HepG2 (cell line): ENCODE data around the gene NOL4L. TPM values are rescaled to one million over a fixed set of nuclear protein-coding genes. Genes with fewer than 3 reads are reported as not detected.

Experiments
- CHD4 ChIP-seq: fragments of 200-600 bp; sonication (generic); IDR thresholded peaks from 2 replicates; pipeline ENCODE4 v1.7.0; 2017; ENCODE audit warnings: mild to moderate bottlenecking, low read length, borderline replicate concordance
- ISL2 ChIP-seq: sonication (generic); formaldehyde crosslinking; IDR thresholded peaks from 2 replicates; pipeline ENCODE4 v1.5.0; 2020; ENCODE audit warnings: missing genetic modification reagents
- MBNL3 ChIP-seq: fragments of 250-450 bp; sonication (Bioruptor Pico); conservative IDR thresholded peaks from 2 replicates; pipeline ENCODE4 v1.8.0; 2022; ENCODE audit warnings: mild to moderate bottlenecking, inconsistent platforms
- NRL ChIP-seq: sonication (generic); formaldehyde crosslinking; IDR thresholded peaks from 2 replicates; pipeline ENCODE4 v1.5.0; 2020; ENCODE audit warnings: missing genetic modification reagents, mild to moderate bottlenecking, moderate library complexity, borderline replicate concordance
- PPARG ChIP-seq: conservative IDR thresholded peaks from 2 replicates; pipeline ENCODE4 v1.6.1; 2016; ENCODE audit warnings: missing biosample characterization, missing genetic modification reagents
- WIZ ChIP-seq: sonication (generic); formaldehyde crosslinking; IDR thresholded peaks from 2 replicates; pipeline ENCODE4 v1.5.1; 2020; ENCODE audit warnings: mild to moderate bottlenecking, missing genetic modification reagents
- ZNF333 ChIP-seq: sonication (generic); formaldehyde crosslinking; IDR thresholded peaks from 2 replicates; pipeline ENCODE4 v1.4.0; 2020; ENCODE audit warnings: mild to moderate bottlenecking, missing genetic modification reagents, borderline replicate concordance
- ZNF569 ChIP-seq: sonication (generic); formaldehyde crosslinking; IDR thresholded peaks from 2 replicates; pipeline ENCODE4 v1.5.0; 2020; ENCODE audit warnings: mild to moderate bottlenecking, missing genetic modification reagents, moderate library complexity, borderline replicate concordance
- ZNF709 ChIP-seq: sonication (generic); formaldehyde crosslinking; IDR thresholded peaks from 2 replicates; pipeline ENCODE4 v1.5.0; 2020; ENCODE audit warnings: mild to moderate bottlenecking, missing genetic modification reagents
- ZSCAN21 ChIP-seq: sonication (generic); formaldehyde crosslinking; IDR thresholded peaks from 2 replicates; pipeline ENCODE4 v1.8.0; 2022; ENCODE audit warnings: mild to moderate bottlenecking, missing genetic modification reagents, moderate library complexity, borderline replicate concordance
- polyA plus RNA-seq, 8 experiments: library from polyadenylated mRNA; depleted of rRNA in 3 of 8; stranded (reverse) in 7 of 8; unstranded in 1 of 8; fragments of >200 nt; fragmentation: Illumina TruSeq in 4 of 8; extraction: Trizol in 4 of 8; gene quantifications; 2 replicates each; pipeline versions ENCODE4 v1.2.1 to v1.2.3, GENCODE V29; 2011 to 2016; ENCODE audit warnings: low read depth in 4 of 8, missing spikeins in 1 of 8, mixed read lengths in 1 of 8; ENCODE audit not compliant: insufficient read depth in 1 of 8
- total RNA-seq, 5 experiments: library from RNA; depleted of rRNA; stranded (reverse); fragments of >200 nt; fragmentation: Illumina TruSeq; extraction: Trizol; gene quantifications; 2 replicates each; pipeline ENCODE4 v1.2.3, GENCODE V29; 2016; ENCODE audit warnings: low read depth in 1 of 5
- TF ChIP-seq, protein P1 (sequence below): sonication (generic); formaldehyde crosslinking; conservative IDR thresholded peaks from 2 replicates; pipeline ENCODE4 v1.8.1; 2023; ENCODE audit warnings: missing genetic modification reagents
- TF ChIP-seq, protein P2 (sequence below): sonication (generic); formaldehyde crosslinking; IDR thresholded peaks from 2 replicates; pipeline ENCODE4 v1.5.1; 2020; ENCODE audit warnings: mild to moderate bottlenecking, missing genetic modification reagents, moderate library complexity
- TF ChIP-seq, protein P3 (sequence below): sonication (generic); formaldehyde crosslinking; IDR thresholded peaks from 2 replicates; pipeline ENCODE4 v1.4.0; 2020; ENCODE audit warnings: missing genetic modification reagents, mild to moderate bottlenecking, borderline replicate concordance
- TF ChIP-seq, protein P4 (sequence below), 2 experiments: sonication (generic) in 1 of 2; formaldehyde crosslinking in 1 of 2; IDR thresholded peaks; 2 replicates each; pipeline versions ENCODE4 v1.4.0 to v1.6.1; 2018 to 2020; ENCODE audit warnings: missing genetic modification reagents in 2 of 2, borderline replicate concordance in 1 of 2, low read depth in 1 of 2, mild to moderate bottlenecking in 1 of 2, missing biosample characterization in 1 of 2

NOL4L gene
- total and polyA plus RNA-seq, 2 of the 13 experiments (the other 11 are each of a cell fraction or from before 2014, with no cell fraction given) = 16.6 to 35.4 TPM

DNA sequence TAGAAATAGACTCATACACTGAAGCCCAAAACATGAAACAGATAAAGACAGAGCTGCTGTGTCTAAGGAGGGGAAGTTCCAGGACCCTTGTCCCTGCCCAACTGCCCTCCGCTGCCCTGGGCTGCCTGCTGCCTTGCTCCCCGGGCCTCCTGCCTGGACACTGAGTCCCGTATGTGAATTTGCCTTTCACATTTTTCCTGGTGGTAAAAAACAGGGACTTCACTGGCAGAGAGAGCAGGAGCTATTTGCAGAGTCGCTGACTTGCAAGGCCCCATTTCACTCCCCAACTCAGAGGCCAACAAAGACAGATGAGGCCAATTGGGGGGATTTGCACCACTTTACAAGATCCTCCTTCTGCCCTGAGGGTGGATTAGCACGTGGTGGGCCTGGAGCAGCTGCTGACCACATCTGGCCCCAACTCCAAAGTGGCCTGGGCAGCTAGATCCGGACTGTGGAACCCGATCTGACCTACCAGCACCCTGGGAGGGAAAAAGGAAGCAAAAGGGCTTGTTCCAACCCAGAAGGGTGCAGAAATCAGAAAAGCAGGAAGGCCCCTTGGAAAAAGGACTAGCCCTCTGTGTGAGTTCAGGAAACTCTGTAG is 61.4 kb downstream of the NOL4L start (continued):
- TF ChIP-seq PPARG (CRISPR knock-in tag) (no peak), ZSCAN21 (CRISPR knock-in tag) (peak; percentile 63; the same call in 1 of the 2 replicates), ZNF569 (0 out of 2 replicates have a peak, but pooled peaks have one; percentile 6), MBNL3 (CRISPR knock-in tag) (no peak), ZNF709 (CRISPR knock-in tag) (no peak), WIZ (CRISPR knock-in tag) (no peak), ISL2 (CRISPR knock-in tag) (no peak), NRL (CRISPR knock-in tag) (peak; percentile 73; the same call in 1 of the 2 replicates), CHD4 (no peak), ZNF333 (CRISPR knock-in tag) (0 out of 2 replicates have a peak, but pooled peaks have one; percentile 10)
- TF ChIP-seq, protein P1, sequence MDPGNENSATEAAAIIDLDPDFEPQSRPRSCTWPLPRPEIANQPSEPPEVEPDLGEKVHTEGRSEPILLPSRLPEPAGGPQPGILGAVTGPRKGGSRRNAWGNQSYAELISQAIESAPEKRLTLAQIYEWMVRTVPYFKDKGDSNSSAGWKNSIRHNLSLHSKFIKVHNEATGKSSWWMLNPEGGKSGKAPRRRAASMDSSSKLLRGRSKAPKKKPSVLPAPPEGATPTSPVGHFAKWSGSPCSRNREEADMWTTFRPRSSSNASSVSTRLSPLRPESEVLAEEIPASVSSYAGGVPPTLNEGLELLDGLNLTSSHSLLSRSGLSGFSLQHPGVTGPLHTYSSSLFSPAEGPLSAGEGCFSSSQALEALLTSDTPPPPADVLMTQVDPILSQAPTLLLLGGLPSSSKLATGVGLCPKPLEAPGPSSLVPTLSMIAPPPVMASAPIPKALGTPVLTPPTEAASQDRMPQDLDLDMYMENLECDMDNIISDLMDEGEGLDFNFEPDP (CRISPR knock-in tag) = 0 out of 2 replicates have a peak, but pooled peaks have one; percentile 87
- TF ChIP-seq, protein P2, sequence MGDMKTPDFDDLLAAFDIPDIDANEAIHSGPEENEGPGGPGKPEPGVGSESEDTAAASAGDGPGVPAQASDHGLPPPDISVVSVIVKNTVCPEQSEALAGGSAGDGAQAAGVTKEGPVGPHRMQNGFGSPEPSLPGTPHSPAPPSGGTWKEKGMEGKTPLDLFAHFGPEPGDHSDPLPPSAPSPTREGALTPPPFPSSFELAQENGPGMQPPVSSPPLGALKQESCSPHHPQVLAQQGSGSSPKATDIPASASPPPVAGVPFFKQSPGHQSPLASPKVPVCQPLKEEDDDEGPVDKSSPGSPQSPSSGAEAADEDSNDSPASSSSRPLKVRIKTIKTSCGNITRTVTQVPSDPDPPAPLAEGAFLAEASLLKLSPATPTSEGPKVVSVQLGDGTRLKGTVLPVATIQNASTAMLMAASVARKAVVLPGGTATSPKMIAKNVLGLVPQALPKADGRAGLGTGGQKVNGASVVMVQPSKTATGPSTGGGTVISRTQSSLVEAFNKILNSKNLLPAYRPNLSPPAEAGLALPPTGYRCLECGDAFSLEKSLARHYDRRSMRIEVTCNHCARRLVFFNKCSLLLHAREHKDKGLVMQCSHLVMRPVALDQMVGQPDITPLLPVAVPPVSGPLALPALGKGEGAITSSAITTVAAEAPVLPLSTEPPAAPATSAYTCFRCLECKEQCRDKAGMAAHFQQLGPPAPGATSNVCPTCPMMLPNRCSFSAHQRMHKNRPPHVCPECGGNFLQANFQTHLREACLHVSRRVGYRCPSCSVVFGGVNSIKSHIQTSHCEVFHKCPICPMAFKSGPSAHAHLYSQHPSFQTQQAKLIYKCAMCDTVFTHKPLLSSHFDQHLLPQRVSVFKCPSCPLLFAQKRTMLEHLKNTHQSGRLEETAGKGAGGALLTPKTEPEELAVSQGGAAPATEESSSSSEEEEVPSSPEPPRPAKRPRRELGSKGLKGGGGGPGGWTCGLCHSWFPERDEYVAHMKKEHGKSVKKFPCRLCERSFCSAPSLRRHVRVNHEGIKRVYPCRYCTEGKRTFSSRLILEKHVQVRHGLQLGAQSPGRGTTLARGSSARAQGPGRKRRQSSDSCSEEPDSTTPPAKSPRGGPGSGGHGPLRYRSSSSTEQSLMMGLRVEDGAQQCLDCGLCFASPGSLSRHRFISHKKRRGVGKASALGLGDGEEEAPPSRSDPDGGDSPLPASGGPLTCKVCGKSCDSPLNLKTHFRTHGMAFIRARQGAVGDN (CRISPR knock-in tag) = peak; percentile 81
- TF ChIP-seq, protein P3, sequence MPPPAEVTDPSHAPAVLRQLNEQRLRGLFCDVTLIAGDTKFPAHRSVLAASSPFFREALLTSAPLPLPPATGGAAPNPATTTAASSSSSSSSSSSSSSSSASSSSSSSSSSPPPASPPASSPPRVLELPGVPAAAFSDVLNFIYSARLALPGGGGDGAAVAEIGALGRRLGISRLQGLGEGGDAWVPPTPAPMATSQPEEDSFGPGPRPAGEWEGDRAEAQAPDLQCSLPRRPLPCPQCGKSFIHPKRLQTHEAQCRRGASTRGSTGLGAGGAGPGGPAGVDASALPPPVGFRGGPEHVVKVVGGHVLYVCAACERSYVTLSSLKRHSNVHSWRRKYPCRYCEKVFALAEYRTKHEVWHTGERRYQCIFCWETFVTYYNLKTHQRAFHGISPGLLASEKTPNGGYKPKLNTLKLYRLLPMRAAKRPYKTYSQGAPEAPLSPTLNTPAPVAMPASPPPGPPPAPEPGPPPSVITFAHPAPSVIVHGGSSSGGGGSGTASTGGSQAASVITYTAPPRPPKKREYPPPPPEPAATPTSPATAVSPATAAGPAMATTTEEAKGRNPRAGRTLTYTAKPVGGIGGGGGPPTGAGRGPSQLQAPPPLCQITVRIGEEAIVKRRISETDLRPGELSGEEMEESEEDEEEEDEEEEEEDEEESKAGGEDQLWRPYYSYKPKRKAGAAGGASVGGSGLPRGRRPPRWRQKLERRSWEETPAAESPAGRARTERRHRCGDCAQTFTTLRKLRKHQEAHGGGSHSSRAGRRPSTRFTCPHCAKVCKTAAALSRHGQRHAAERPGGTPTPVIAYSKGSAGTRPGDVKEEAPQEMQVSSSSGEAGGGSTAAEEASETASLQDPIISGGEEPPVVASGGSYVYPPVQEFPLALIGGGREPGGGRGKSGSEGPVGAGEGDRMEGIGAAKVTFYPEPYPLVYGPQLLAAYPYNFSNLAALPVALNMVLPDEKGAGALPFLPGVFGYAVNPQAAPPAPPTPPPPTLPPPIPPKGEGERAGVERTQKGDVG = no peak
- TF ChIP-seq, protein P4, sequence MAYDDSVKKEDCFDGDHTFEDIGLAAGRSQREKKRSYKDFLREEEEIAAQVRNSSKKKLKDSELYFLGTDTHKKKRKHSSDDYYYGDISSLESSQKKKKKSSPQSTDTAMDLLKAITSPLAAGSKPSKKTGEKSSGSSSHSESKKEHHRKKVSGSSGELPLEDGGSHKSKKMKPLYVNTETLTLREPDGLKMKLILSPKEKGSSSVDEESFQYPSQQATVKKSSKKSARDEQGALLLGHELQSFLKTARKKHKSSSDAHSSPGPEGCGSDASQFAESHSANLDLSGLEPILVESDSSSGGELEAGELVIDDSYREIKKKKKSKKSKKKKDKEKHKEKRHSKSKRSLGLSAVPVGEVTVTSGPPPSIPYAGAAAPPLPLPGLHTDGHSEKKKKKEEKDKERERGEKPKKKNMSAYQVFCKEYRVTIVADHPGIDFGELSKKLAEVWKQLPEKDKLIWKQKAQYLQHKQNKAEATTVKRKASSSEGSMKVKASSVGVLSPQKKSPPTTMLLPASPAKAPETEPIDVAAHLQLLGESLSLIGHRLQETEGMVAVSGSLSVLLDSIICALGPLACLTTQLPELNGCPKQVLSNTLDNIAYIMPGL (CRISPR knock-in tag; IDR thresholded peaks at IDR 0.05; ENCODE audit: borderline replicate concordance in 1 of 2, low read depth in 1 of 2) = 0 out of 4 replicates have a peak, but pooled peaks of 1 of the 2 experiments have one; percentile 9
